IPS-20b (cell line): ENCODE measurements around the gene BORCS5.
"Not testable (repeated sequence)": the region's sequence is repeated elsewhere in the genome, so short reads cannot be mapped to it uniquely, and the experiment has no call there.

Experiments
- H3K27ac ChIP-seq: one replicate; pipeline ENCODE4 v1.5.1; 2013; ENCODE audit warnings: low read length
- H3K27me3 ChIP-seq: 2 replicates; pipeline ENCODE4 v1.6.1; 2013; ENCODE audit warnings: mild to moderate bottlenecking, low read length, inconsistent platforms; ENCODE audit not compliant: insufficient read depth
- H3K36me3 ChIP-seq: 2 replicates; pipeline ENCODE4 v1.6.1; 2013; ENCODE audit warnings: low read depth, mild to moderate bottlenecking, inconsistent platforms, low read length, moderate library complexity; ENCODE audit not compliant: insufficient read depth
- H3K4me1 ChIP-seq: 2 replicates; pipeline ENCODE4 v1.6.1; 2013; ENCODE audit warnings: mild to moderate bottlenecking, control low read depth, inconsistent platforms, low read length, moderate library complexity; ENCODE audit not compliant: insufficient read depth
- H3K4me3 ChIP-seq: 2 replicates; pipeline ENCODE4 v1.5.1; 2013; ENCODE audit warnings: mild to moderate bottlenecking, low read length, inconsistent platforms
- H3K9ac ChIP-seq: 2 replicates; pipeline ENCODE4 v1.6.1; 2013; ENCODE audit warnings: low read depth, mild to moderate bottlenecking, inconsistent platforms, low read length, moderate library complexity
- H3K9me3 ChIP-seq: 2 replicates; pipeline ENCODE4 v1.6.1; 2013; ENCODE audit warnings: mild to moderate bottlenecking, low read depth, low read length, inconsistent platforms; ENCODE audit not compliant: insufficient read depth

Gene BORCS5

GRCh38 chr12:12334367-12335040, 22.4 kb upstream of the BORCS5 start:
- Histone ChIP-seq H3K36me3 (no peaks in the 10 kb centered on the region), H3K9me3 (no peaks in the 10 kb centered on the region), H3K4me3 (no peak overlapping the region), H3K4me1 (peaks cover 2% of the 10 kb centered on the region; the same call in 1 of the 2 replicates), H3K9ac (no peak overlapping the region), H3K27me3 (no peaks in the 10 kb centered on the region), H3K27ac (no peak overlapping the region)

DNA sequence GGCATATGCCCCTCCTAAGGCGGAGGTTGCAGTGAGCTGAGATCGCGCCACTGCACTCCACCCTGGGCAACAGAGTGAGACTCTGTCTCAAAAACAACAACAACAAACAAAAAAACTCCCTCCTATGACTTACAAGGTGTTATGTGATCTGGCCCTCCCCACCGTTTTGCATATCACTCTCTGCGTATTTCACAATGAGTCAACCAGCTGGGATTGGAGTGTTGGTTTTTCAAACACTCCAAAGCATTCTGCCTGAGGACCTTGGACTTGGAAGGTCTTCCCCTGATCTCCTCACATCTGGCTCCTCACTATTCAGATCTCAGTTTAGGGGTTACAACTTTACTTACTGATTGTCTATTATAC, 20.8 kb upstream of the BORCS5 start:
- H3K27me3 ChIP-seq = no peaks in the 10 kb centered on the region
- no peak overlapping the region for H3K27ac ChIP-seq
- H3K9me3 ChIP-seq = no peaks in the 10 kb centered on the region
- peaks cover 2% of the 10 kb centered on the region; the same call in 1 of the 2 replicates for H3K4me1 ChIP-seq
- no peaks in the 10 kb centered on the region for H3K36me3 ChIP-seq
- no peak overlapping the region for H3K9ac ChIP-seq
- no peak overlapping the region for H3K4me3 ChIP-seq

- Histone ChIP-seq H3K4me3 (no peak overlapping the region), H3K36me3 (no peaks in the 10 kb centered on the region), H3K27ac (no peak overlapping the region), H3K9me3 (no peaks in the 10 kb centered on the region), H3K27me3 (no peaks in the 10 kb centered on the region), H3K9ac (no peak overlapping the region), H3K4me1 (no peaks in the 10 kb centered on the region; the same call in 1 of the 2 replicates)
These were observed 20.4 kb upstream of the BORCS5 start for GRCh38 chr12:12336511-12336910.

DNA sequence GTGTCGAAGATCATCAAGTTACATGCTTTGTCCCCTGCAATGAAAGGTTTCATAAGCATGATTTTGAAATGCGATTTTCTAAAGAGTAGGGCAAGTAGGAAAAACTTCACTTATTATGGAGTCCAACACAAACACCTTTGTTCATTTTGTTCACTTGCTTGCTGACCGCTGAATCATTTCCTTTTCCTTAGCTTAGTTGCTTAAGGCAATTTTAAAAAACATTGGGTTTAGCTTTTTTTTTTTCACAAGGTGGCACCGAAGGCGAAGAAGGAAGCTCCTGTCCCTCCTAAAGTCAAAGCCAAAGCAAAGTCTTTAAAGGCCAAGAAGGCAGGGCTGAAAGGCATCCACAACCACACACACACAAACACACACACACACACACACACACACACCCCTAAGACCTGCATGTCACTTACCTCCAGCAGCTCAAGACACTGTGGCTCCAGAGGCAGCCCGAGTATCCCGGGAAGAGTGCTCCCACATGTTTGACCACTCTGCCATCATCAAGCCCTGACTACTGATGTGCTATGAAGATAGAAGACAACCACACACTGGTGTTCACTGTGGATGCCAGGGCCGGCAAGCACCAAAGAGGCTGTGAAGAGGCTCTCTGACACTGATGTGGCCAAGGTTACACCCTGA, 18.2 kb upstream of the BORCS5 start:
- Histone ChIP-seq H3K27ac (no peak overlapping the region), H3K9ac (no peak overlapping the region)

GRCh38 chr12:12349711-12350665, 6.9 kb upstream of the BORCS5 start, which contains the start of gene MANSC1:
MANSC1 (minus strand) TSS chr12:12350242; CDS start chr12:12343314, 6,928 bp downstream.
- Histone ChIP-seq H3K9ac (peak within 1 kb of the TSS; percentile 66; the same call in 1 of the 2 replicates), H3K9me3 (peaks cover 5% of the 10 kb centered on the region; the same call in 1 of the 2 replicates), H3K27ac (no peak within 1 kb of the TSS), H3K4me3 (peak within 1 kb of the TSS; percentile 79), H3K36me3 (no peaks in the 10 kb centered on the region), H3K4me1 (peaks cover 9% of the 10 kb centered on the region; the same call in 1 of the 2 replicates), H3K27me3 (peaks cover 25% of the 10 kb centered on the region)

More for the DNA sequence above, 18.2 kb upstream of the BORCS5 start:
- Histone ChIP-seq H3K27me3 (no peaks in the 10 kb centered on the region), H3K4me1 (no peaks in the 10 kb centered on the region), H3K4me3 (no peak overlapping the region), H3K9me3 (no peaks in the 10 kb centered on the region), H3K36me3 (no peaks in the 10 kb centered on the region)

GRCh38 chr12:12350868-12351463, 5.9 kb upstream of the BORCS5 start:
- peaks cover 25% of the 10 kb centered on the region for H3K27me3 ChIP-seq
- no peak overlapping the region for H3K27ac ChIP-seq
- no peak overlapping the region for H3K9ac ChIP-seq
- peaks cover 5% of the 10 kb centered on the region; the same call in 1 of the 2 replicates for H3K9me3 ChIP-seq
- H3K4me1 ChIP-seq = peaks cover 9% of the 10 kb centered on the region; the same call in 1 of the 2 replicates
- H3K4me3 ChIP-seq = peak overlapping the region; percentile 79; the same call in 1 of the 2 replicates
- no peaks in the 10 kb centered on the region for H3K36me3 ChIP-seq

DNA sequence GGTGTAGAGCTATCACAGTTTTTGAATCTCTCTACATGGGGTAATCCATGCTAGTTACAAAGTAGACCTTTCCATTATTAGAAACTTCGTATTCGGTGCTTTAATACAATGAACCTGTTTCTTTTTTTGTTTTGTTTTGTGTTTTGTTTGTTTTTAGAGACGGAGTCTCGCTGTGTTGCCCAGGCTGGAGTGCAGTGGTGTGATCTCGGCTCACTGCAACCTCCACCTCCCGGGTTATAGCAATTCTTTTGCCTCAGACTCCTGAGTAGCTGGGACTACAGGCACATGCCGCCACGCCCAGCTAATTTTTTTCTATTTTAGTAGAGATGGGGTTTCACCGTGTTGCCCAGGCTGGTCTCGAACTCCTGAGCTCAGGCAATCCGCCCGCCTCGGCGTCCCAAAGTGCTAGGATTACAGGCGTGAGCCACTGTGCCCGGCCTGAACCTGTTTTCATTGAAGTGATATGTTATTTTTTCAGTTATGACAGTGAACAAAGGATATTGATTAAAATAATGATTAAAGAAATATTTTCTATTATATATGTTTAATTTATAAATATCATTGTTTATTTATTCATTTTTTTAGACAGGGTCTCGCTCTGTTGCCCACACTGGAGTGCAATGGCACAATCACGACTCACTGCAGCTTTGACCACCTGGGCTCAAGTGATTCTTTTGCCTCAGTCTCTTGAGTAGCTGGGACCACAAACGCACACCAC, 5.3 kb upstream of the BORCS5 start:
- H3K4me1 ChIP-seq, H3K9ac ChIP-seq, H3K36me3 ChIP-seq, H3K9me3 ChIP-seq, H3K27ac ChIP-seq, H3K4me3 ChIP-seq: not testable (repeated sequence)
- peaks cover 25% of the 10 kb centered on the region for H3K27me3 ChIP-seq

DNA sequence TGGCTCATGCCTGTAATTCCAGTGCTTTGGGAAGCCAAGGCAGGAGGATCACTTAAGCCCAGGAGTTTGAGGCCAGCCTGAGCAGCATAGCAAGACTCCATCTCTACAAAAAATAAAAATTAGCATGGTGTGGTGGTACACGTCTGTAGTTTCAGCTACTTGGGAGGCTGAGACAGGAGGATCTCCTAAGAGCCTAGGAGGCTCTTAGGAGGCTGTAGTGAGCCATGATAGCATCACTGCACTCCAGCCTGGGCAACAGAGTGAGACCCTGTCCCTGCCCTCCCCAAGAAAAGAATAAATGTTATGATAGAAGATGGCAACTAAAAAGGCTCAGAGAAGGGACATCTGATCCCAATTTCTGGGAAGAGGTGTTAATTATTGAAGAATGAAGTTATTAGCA, 3.6 kb upstream of the BORCS5 start:
- peaks cover 13% of the 10 kb centered on the region; the same call in 1 of the 2 replicates for H3K4me1 ChIP-seq
- peaks cover 23% of the 10 kb centered on the region for H3K27me3 ChIP-seq

GRCh38 chr12:12353807-12354206, 3.1 kb upstream of the BORCS5 start:
- H3K9me3 ChIP-seq = no peaks in the 10 kb centered on the region
- H3K27ac ChIP-seq = no peak overlapping the region
- H3K27me3 ChIP-seq = peaks cover 18% of the 10 kb centered on the region
- no peak overlapping the region for H3K4me3 ChIP-seq
- H3K36me3 ChIP-seq = no peaks in the 10 kb centered on the region
- H3K9ac ChIP-seq = no peak overlapping the region
- H3K4me1 ChIP-seq = peaks cover 13% of the 10 kb centered on the region; the same call in 1 of the 2 replicates

More for the DNA sequence above, 3.6 kb upstream of the BORCS5 start:
- no peak overlapping the region for H3K27ac ChIP-seq
- no peaks in the 10 kb centered on the region for H3K9me3 ChIP-seq
- no peak overlapping the region for H3K9ac ChIP-seq
- H3K36me3 ChIP-seq = no peaks in the 10 kb centered on the region
- no peak overlapping the region for H3K4me3 ChIP-seq

DNA sequence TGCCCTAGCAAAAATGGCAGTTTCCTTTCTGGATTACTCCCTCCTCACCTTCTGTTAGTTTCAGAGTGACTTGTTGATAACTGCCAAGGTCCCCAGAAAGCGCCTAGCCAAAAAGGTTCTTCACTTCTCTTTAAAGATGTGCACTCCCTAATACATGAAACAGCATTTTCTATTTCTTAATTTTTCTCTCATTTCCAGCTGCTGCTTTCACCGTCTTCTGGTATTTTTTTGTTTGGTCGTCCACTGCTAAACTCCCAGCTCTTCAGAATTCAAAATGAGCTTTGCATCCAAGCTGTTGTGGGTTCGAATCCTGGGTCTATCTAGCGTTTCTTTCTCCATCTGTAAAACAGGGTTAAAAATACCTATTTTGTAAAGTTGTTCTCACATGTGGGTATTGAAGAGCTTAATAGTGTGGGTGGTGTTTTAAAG, 397 bp upstream of the BORCS5 start:
- Histone ChIP-seq H3K9me3 (no peaks in the 10 kb centered on the region), H3K4me1 (peaks cover 5% of the 10 kb centered on the region; the same call in 1 of the 2 replicates), H3K4me3 (peak overlapping the region; percentile 76), H3K27ac (no peak overlapping the region), H3K9ac (peak overlapping the region; percentile 59; the same call in 1 of the 2 replicates), H3K36me3 (no peaks in the 10 kb centered on the region), H3K27me3 (no peaks in the 10 kb centered on the region)
